ENCODE data around the gene EDN1.

Gene EDN1

GRCh38 chr6:12295558-12296254 is 5.5 kb downstream of the EDN1 start:
- Histone ChIP-seq H4K20me1 (ENCODE audit: insufficient read depth, low read length) (no peaks in the 10 kb centered on the region), H3K9me2 (replicated peaks; ENCODE audit: insufficient read depth, low read length) (no peaks in the 10 kb centered on the region), H3K79me2 (ENCODE audit: low read length) (no peaks in the 10 kb centered on the region), H2AFZ (ENCODE audit: low read length) (no peak overlapping the region), H3K27ac (ENCODE audit: low read length) (no peak overlapping the region), H3K27me3 (replicated peaks; ENCODE audit: insufficient read depth, low read length) (no peaks in the 10 kb centered on the region), H3K9me3 (replicated peaks; ENCODE audit: insufficient read depth, low read length) (no peaks in the 10 kb centered on the region), H3K9ac (ENCODE audit: low read length) (no peak overlapping the region), H3K4me3 (ENCODE audit: low read length) (no peak overlapping the region), H3F3A (ENCODE audit: insufficient read depth, low read length) (no peaks in the 10 kb centered on the region), H3K36me3 (replicated peaks; ENCODE audit: insufficient read depth, low read length) (no peaks in the 10 kb centered on the region), H3K4me2 (ENCODE audit: low read depth, low read length) (no peak overlapping the region), H3K4me1 (ENCODE audit: low read length) (no peaks in the 10 kb centered on the region)
- no peak for TF ChIP-seq CTCF (IDR thresholded peaks at IDR 0.05; ENCODE audit: low read length)
- no peak for TF ChIP-seq EZH2 (optimal IDR thresholded peaks at IDR 0.05; ENCODE audit: low read depth, low read length)
- TF ChIP-seq EZH2phosphoT487 (IDR thresholded peaks at IDR 0.05; ENCODE audit: low read length) = no peak
- no peak for DNase-seq

- H3K4me2 ChIP-seq (ENCODE audit: low read depth, low read length) = no peak overlapping the region
- H3K79me2 ChIP-seq (ENCODE audit: low read length) = no peaks in the 10 kb centered on the region
- H3K27me3 ChIP-seq (replicated peaks; ENCODE audit: insufficient read depth, low read length) = no peaks in the 10 kb centered on the region
- no peak overlapping the region for H2AFZ ChIP-seq (ENCODE audit: low read length)
- no peaks in the 10 kb centered on the region for H3K9me2 ChIP-seq (replicated peaks; ENCODE audit: insufficient read depth, low read length)
- no peaks in the 10 kb centered on the region for H3K9me3 ChIP-seq (replicated peaks; ENCODE audit: insufficient read depth, low read length)
- H3K9ac ChIP-seq (ENCODE audit: low read length) = no peak overlapping the region
- H3K36me3 ChIP-seq (replicated peaks; ENCODE audit: insufficient read depth, low read length) = no peaks in the 10 kb centered on the region
- no peaks in the 10 kb centered on the region for H3K4me1 ChIP-seq (ENCODE audit: low read length)
- TF ChIP-seq CTCF (IDR thresholded peaks at IDR 0.05; ENCODE audit: low read length) = no peak
- TF ChIP-seq EZH2 (optimal IDR thresholded peaks at IDR 0.05; ENCODE audit: low read depth, low read length) = no peak
- TF ChIP-seq EZH2phosphoT487 (IDR thresholded peaks at IDR 0.05; ENCODE audit: low read length) = no peak
- H3K4me3 ChIP-seq (ENCODE audit: low read length) = no peak overlapping the region
- H4K20me1 ChIP-seq (ENCODE audit: insufficient read depth, low read length) = no peaks in the 10 kb centered on the region
- H3F3A ChIP-seq (ENCODE audit: insufficient read depth, low read length) = no peaks in the 10 kb centered on the region
- no peak overlapping the region for H3K27ac ChIP-seq (ENCODE audit: low read length)
- DNase-seq = no peak
Observed at GRCh38 chr6:12296255-12296573, 6.1 kb downstream of the EDN1 start.

GRCh38 chr6:12296604-12297003 is 6.4 kb downstream of the EDN1 start:
- Histone ChIP-seq H3K9ac (ENCODE audit: low read length) (no peak overlapping the region), H4K20me1 (ENCODE audit: insufficient read depth, low read length) (no peaks in the 10 kb centered on the region), H3K79me2 (ENCODE audit: low read length) (no peaks in the 10 kb centered on the region), H3K9me2 (replicated peaks; ENCODE audit: insufficient read depth, low read length) (no peaks in the 10 kb centered on the region), H3K27me3 (replicated peaks; ENCODE audit: insufficient read depth, low read length) (no peaks in the 10 kb centered on the region), H3K9me3 (replicated peaks; ENCODE audit: insufficient read depth, low read length) (no peaks in the 10 kb centered on the region), H3K4me2 (ENCODE audit: low read depth, low read length) (no peak overlapping the region), H3K4me3 (ENCODE audit: low read length) (no peak overlapping the region), H3K4me1 (ENCODE audit: low read length) (no peaks in the 10 kb centered on the region), H2AFZ (ENCODE audit: low read length) (no peak overlapping the region), H3F3A (ENCODE audit: insufficient read depth, low read length) (no peaks in the 10 kb centered on the region), H3K27ac (ENCODE audit: low read length) (no peak overlapping the region), H3K36me3 (replicated peaks; ENCODE audit: insufficient read depth, low read length) (no peaks in the 10 kb centered on the region)
- no peak for DNase-seq
- TF ChIP-seq CTCF (IDR thresholded peaks at IDR 0.05; ENCODE audit: low read length) (no peak), EZH2phosphoT487 (IDR thresholded peaks at IDR 0.05; ENCODE audit: low read length) (no peak), EZH2 (optimal IDR thresholded peaks at IDR 0.05; ENCODE audit: low read depth, low read length) (no peak)
